SK-N-SH (cell line): ENCODE results near the gene FAM117B. TPM values are rescaled to one million over a fixed set of nuclear protein-coding genes. Genes with fewer than 3 reads are reported as not detected.

Experiments
- CTCF ChIA-PET: fragments of 300-600, 350-600 bp; formaldehyde crosslinking; extraction: SDS; loops from one replicate; lab custom pipeline; 2021; lab: Yijun Ruan, JAX
- POLR2A ChIA-PET: fragments of 350-600 bp; sonication (Branson Sonifier 250); formaldehyde crosslinking; extraction: SDS; loops from one replicate; lab custom pipeline; 2020; ENCODE audit warnings: antibody characterized with exemption, inconsistent platforms; lab: Yijun Ruan, JAX
- DNase-seq: peaks from one replicate; pipeline ENCODE4 v3.0.0; 2012
- H2AFZ ChIP-seq: fragments of 200-600 bp; sonication (generic); 2 replicates; pipeline ENCODE4 v1.8.1; 2016; ENCODE audit warnings: antibody characterized with exemption, mild to moderate bottlenecking, low read depth
- H3F3A ChIP-seq: fragments of 200-600 bp; sonication (generic); replicated peaks from 2 replicates; pipeline ENCODE3; 2016; ENCODE audit warnings: antibody characterized with exemption, mild to moderate bottlenecking; ENCODE audit not compliant: insufficient read depth
- H3K27ac ChIP-seq, 2 experiments: fragments of 200-500 bp in 1 of 2; fragments of 200-600 bp in 1 of 2; sonication (Bioruptor generic) in 1 of 2; sonication (generic), shearing (Covaris generic) in 1 of 2; 2 replicates each; pipeline versions ENCODE4 v1.5.1 to v1.6.1; 2014 to 2016; ENCODE audit warnings: low read depth in 2 of 2, inconsistent platforms in 1 of 2, low read length in 1 of 2, mild to moderate bottlenecking in 1 of 2, mixed read lengths in 1 of 2
- H3K27me3 ChIP-seq: fragments of 200-600 bp; sonication (generic), shearing (Covaris generic); 2 replicates; pipeline ENCODE4 v1.6.1; 2016; ENCODE audit warnings: mixed run types; ENCODE audit not compliant: insufficient read depth
- H3K36me3 ChIP-seq, 2 experiments: fragments of 200-500 bp in 1 of 2; fragments of 200-600 bp in 1 of 2; sonication (Bioruptor generic) in 1 of 2; sonication (generic) in 1 of 2; replicated peaks in 1 of 2; 2 replicates each; pipeline versions ENCODE3 to v1.5.1; 2014 to 2016; ENCODE audit warnings: low read length in 1 of 2, mild to moderate bottlenecking in 1 of 2; ENCODE audit not compliant: insufficient read depth in 2 of 2, control insufficient read depth in 1 of 2
- H3K4me1 ChIP-seq, 2 experiments: fragments of 200-500 bp in 1 of 2; fragments of 200-600 bp in 1 of 2; sonication (Bioruptor generic) in 1 of 2; sonication (generic), shearing (Covaris generic) in 1 of 2; 2 replicates each; pipeline versions ENCODE4 v1.5.1 to v1.6.1; 2014 to 2016; ENCODE audit warnings: low read depth in 1 of 2, low read length in 1 of 2, mixed run types in 1 of 2; ENCODE audit not compliant: insufficient read depth in 2 of 2, control insufficient read depth in 1 of 2
- H3K4me2 ChIP-seq: fragments of 200-600 bp; sonication (generic), shearing (Covaris generic); 2 replicates; pipeline ENCODE4 v1.6.1; 2017; ENCODE audit warnings: mixed run types
- H3K4me3 ChIP-seq, 2 experiments: fragments of 200-500 bp in 1 of 2; fragments of 200-600 bp in 1 of 2; sonication (Bioruptor generic) in 1 of 2; sonication (generic), shearing (Covaris generic) in 1 of 2; 2 replicates each; pipeline versions ENCODE4 v1.5.1 to v1.8.1; 2014 to 2016; ENCODE audit warnings: low read depth in 2 of 2, inconsistent platforms in 1 of 2, low read length in 1 of 2, mild to moderate bottlenecking in 1 of 2, mixed read lengths in 1 of 2, moderate library complexity in 1 of 2
- H3K79me2 ChIP-seq: fragments of 200-600 bp; sonication (generic); 2 replicates; pipeline ENCODE4 v1.8.1; 2017; ENCODE audit warnings: mild to moderate bottlenecking; ENCODE audit not compliant: insufficient read depth
- H3K9ac ChIP-seq: fragments of 200-600 bp; sonication (generic); 2 replicates; pipeline ENCODE4 v1.6.1; 2017; ENCODE audit warnings: mixed run types
- H3K9me2 ChIP-seq: fragments of 200-600 bp; sonication (generic); 2 replicates; pipeline ENCODE4 v1.6.1; 2017; ENCODE audit warnings: mixed run types
- H3K9me3 ChIP-seq: fragments of 200-600 bp; sonication (generic); 2 replicates; pipeline ENCODE4 v1.6.1; 2017; ENCODE audit warnings: mixed run types, mild to moderate bottlenecking, moderate library complexity
- H4K20me1 ChIP-seq: fragments of 200-600 bp; sonication (generic); 2 replicates; pipeline ENCODE4 v1.6.1; 2017; ENCODE audit warnings: mild to moderate bottlenecking, mixed run types; ENCODE audit not compliant: insufficient read depth
- CHD2 ChIP-seq: fragments of 150-350 bp; IDR thresholded peaks from 2 replicates; pipeline ENCODE4 v1.6.1; 2018; ENCODE audit warnings: low read length; ENCODE audit not compliant: partially characterized antibody
- EP300 ChIP-seq, 2 experiments: IDR thresholded peaks; 2 replicates each; pipeline versions ENCODE4 v1.4.0 to v1.6.1; 2012; ENCODE audit warnings: borderline replicate concordance in 1 of 2, low read depth in 1 of 2, low read length in 1 of 2
- FOSL2 ChIP-seq: IDR thresholded peaks from 2 replicates; pipeline ENCODE4 v1.4.0; 2012; ENCODE audit warnings: low read depth, mild to moderate bottlenecking, moderate library complexity, borderline replicate concordance
- FOXJ3 ChIP-seq: sonication (generic); formaldehyde crosslinking; IDR thresholded peaks from 2 replicates; pipeline ENCODE4 v1.5.1; 2020; ENCODE audit warnings: mild to moderate bottlenecking, missing genetic modification reagents
- FOXM1 ChIP-seq: IDR thresholded peaks from 2 replicates; pipeline ENCODE4 v1.4.0; 2012; ENCODE audit warnings: low read depth, mild to moderate bottlenecking
- GABPA ChIP-seq: IDR thresholded peaks from 2 replicates; pipeline ENCODE4 v1.4.0; 2012; ENCODE audit warnings: low read depth, mild to moderate bottlenecking
- GATA2 ChIP-seq: sonication (generic); formaldehyde crosslinking; IDR thresholded peaks from 2 replicates; pipeline ENCODE4 v1.5.0; 2020; ENCODE audit warnings: mild to moderate bottlenecking, missing genetic modification reagents
- JUND ChIP-seq: IDR thresholded peaks from 2 replicates; pipeline ENCODE4 v1.4.0; 2012
- MEF2A ChIP-seq: IDR thresholded peaks from 2 replicates; pipeline ENCODE4 v1.4.0; 2012; ENCODE audit warnings: low read depth, borderline replicate concordance
- NRF1 ChIP-seq: IDR thresholded peaks from 2 replicates; pipeline ENCODE4 v1.6.1; 2012; ENCODE audit warnings: low read depth, mild to moderate bottlenecking, low read length
- RFX5 ChIP-seq: IDR thresholded peaks from 2 replicates; pipeline ENCODE4 v1.6.1; 2012; ENCODE audit warnings: mild to moderate bottlenecking, improper control_type of control experiment, low read length
- SMC3 ChIP-seq: IDR thresholded peaks from 2 replicates; pipeline ENCODE4 v1.6.1; 2012; ENCODE audit warnings: low read depth, low read length, improper control_type of control experiment
- TAF1 ChIP-seq: IDR thresholded peaks from 2 replicates; pipeline ENCODE4 v1.6.1; 2012; ENCODE audit warnings: low read depth, mild to moderate bottlenecking, low read length, moderate library complexity, borderline replicate concordance
- TCF12 ChIP-seq: IDR thresholded peaks from 2 replicates; pipeline ENCODE4 v1.4.0; 2012
- TEAD4 ChIP-seq: IDR thresholded peaks from 2 replicates; pipeline ENCODE4 v1.4.0; 2012; ENCODE audit warnings: mild to moderate bottlenecking, borderline replicate concordance; ENCODE audit not compliant: insufficient read depth
- YY1 ChIP-seq: IDR thresholded peaks from 2 replicates; pipeline ENCODE4 v1.4.0; 2012; ENCODE audit warnings: low read depth, mild to moderate bottlenecking
- WGBS: methylation state at CpG from one replicate; pipeline ENCODE4 v1.1.6; 2017; ENCODE audit warnings: low lambda C conversion rate; 5-methylcytosine and 5-hydroxymethylcytosine counted together
- polyA plus RNA-seq, 3 experiments: library from polyadenylated mRNA; depleted of rRNA; stranded (reverse); fragments of >200 nt; gene quantifications; 2 replicates each; pipeline ENCODE4 v1.2.3, GENCODE V29; 2012
- TF ChIP-seq, protein P1 (sequence below): fragments of 200-600 bp; sonication (generic); IDR thresholded peaks from 2 replicates; pipeline ENCODE4 v1.6.1; 2017; ENCODE audit warnings: antibody characterized with exemption, mild to moderate bottlenecking, moderate library complexity
- TF ChIP-seq, protein P2 (sequence below): IDR thresholded peaks from 2 replicates; pipeline ENCODE4 v1.4.0; 2012; ENCODE audit warnings: low read depth
- TF ChIP-seq, protein P3 (sequence below): IDR thresholded peaks from 2 replicates; pipeline ENCODE4 v1.4.0; 2012; ENCODE audit warnings: low read depth, borderline replicate concordance
- TF ChIP-seq, protein P4 (sequence below): fragments of 150-350 bp; IDR thresholded peaks from 2 replicates; pipeline ENCODE4 v1.6.1; 2017; ENCODE audit warnings: antibody characterized with exemption, low read length, low read depth, borderline replicate concordance

Gene FAM117B
- polyA plus RNA-seq, 1 of the 3 experiments (the other 2 are of a cell fraction) = 0.90 TPM

DNA sequence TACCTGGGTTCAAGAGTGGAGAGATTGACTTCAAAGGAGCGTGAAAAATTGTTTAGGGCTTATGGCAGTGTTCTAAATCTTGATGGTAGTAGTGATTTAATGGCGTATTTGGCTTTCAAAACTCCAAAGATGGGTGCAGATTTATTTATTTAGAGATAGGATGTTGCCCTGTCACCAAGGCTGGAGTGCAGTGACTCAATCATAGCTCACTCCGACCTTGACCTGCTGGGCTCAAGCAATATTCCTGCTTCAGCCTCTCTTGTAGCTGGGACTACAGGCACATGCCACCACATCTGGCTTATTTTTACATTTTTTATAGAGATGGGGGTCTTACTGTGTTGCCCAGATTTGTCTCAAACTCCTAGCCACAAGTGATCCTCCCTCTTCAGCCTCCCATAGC is 52.5 kb downstream of the FAM117B start:
- Histone ChIP-seq H3K9me3 (peaks cover 4% of the 10 kb centered on the region; the same call in 1 of the 2 replicates), H3K27me3 (no peaks in the 10 kb centered on the region)

DNA sequence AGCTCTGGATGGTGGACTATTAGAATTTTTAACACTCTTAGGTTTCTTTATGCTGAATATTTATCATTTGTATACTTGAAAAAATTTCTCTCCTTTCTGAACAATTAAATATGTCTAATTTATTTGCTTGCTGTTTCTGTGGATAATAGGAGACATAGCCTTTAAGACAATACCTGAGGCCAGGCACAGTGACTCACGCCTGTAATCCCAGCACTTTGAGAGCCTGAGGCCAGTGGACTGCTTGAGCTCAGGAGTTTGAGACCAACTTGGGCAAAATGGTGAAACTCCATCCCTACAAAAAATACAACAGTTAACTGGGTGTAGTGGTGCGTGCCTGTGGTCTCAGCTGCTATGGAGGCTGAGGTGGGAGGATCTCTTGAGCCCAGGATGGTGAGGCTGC is 54.7 kb downstream of the FAM117B start:
- Histone ChIP-seq H4K20me1 (no peaks in the 10 kb centered on the region), H3K9ac (no peak overlapping the region), H3K4me1 (no peaks in the 10 kb centered on the region), H3K4me3 (no peak overlapping the region), H3K79me2 (no peaks in the 10 kb centered on the region), H2AFZ (no peak overlapping the region), H3K9me2 (no peaks in the 10 kb centered on the region), H3K27me3 (no peaks in the 10 kb centered on the region), H3K27ac (no peak overlapping the region), H3K4me2 (no peak overlapping the region), H3F3A (no peaks in the 10 kb centered on the region), H3K36me3 (no peaks in the 10 kb centered on the region), H3K9me3 (no peaks in the 10 kb centered on the region)
- POLR2A ChIA-PET = no interaction called here
- CTCF ChIA-PET = interaction anchor here (1.1 kb wide), 1 partner anchor 70 kb away, joined by 3 read pairs; no protein-coding TSS in a partner anchor
- DNase-seq = no peak
- 94% methylated on average over 2 of the region's 2 CpGs for WGBS
- TF ChIP-seq, protein P1, sequence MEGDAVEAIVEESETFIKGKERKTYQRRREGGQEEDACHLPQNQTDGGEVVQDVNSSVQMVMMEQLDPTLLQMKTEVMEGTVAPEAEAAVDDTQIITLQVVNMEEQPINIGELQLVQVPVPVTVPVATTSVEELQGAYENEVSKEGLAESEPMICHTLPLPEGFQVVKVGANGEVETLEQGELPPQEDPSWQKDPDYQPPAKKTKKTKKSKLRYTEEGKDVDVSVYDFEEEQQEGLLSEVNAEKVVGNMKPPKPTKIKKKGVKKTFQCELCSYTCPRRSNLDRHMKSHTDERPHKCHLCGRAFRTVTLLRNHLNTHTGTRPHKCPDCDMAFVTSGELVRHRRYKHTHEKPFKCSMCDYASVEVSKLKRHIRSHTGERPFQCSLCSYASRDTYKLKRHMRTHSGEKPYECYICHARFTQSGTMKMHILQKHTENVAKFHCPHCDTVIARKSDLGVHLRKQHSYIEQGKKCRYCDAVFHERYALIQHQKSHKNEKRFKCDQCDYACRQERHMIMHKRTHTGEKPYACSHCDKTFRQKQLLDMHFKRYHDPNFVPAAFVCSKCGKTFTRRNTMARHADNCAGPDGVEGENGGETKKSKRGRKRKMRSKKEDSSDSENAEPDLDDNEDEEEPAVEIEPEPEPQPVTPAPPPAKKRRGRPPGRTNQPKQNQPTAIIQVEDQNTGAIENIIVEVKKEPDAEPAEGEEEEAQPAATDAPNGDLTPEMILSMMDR = no peak
- TF ChIP-seq GABPA (no peak), TCF12 (no peak), TEAD4 (no peak), EP300 (IDR thresholded peaks at IDR 0.05; ENCODE audit: borderline replicate concordance in 1 of 2, low read depth in 1 of 2, low read length in 1 of 2) (no peak), CHD2 (no peak), SMC3 (no peak), MEF2A (no peak), YY1 (no peak), RFX5 (no peak), FOXJ3 (no peak)
- TF ChIP-seq, protein P2, sequence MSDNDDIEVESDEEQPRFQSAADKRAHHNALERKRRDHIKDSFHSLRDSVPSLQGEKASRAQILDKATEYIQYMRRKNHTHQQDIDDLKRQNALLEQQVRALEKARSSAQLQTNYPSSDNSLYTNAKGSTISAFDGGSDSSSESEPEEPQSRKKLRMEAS = no peak
- TF ChIP-seq, protein P3, sequence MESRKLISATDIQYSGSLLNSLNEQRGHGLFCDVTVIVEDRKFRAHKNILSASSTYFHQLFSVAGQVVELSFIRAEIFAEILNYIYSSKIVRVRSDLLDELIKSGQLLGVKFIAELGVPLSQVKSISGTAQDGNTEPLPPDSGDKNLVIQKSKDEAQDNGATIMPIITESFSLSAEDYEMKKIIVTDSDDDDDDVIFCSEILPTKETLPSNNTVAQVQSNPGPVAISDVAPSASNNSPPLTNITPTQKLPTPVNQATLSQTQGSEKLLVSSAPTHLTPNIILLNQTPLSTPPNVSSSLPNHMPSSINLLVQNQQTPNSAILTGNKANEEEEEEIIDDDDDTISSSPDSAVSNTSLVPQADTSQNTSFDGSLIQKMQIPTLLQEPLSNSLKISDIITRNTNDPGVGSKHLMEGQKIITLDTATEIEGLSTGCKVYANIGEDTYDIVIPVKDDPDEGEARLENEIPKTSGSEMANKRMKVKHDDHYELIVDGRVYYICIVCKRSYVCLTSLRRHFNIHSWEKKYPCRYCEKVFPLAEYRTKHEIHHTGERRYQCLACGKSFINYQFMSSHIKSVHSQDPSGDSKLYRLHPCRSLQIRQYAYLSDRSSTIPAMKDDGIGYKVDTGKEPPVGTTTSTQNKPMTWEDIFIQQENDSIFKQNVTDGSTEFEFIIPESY = no peak

More for the DNA sequence above, 52.5 kb downstream of the FAM117B start:
- no peaks in the 10 kb centered on the region for H4K20me1 ChIP-seq
- no peak overlapping the region for H3K4me2 ChIP-seq
- no peak overlapping the region for H3K4me3 ChIP-seq
- no peaks in the 10 kb centered on the region for H3K9me2 ChIP-seq
- no peaks in the 10 kb centered on the region for H3F3A ChIP-seq
- no peaks in the 10 kb centered on the region for H3K79me2 ChIP-seq
- WGBS = 91% methylated on average over 3 of the region's 3 CpGs
- no peak overlapping the region for H3K9ac ChIP-seq
- ChIA-PET POLR2A (no interaction called here), CTCF (interaction anchor here (1.1 kb wide), 1 partner anchor 99 kb away, joined by 3 read pairs; no protein-coding TSS in a partner anchor)
- no peak for TF ChIP-seq FOXM1
- no peak for TF ChIP-seq NRF1
- TF ChIP-seq GATA2 (CRISPR knock-in tag) = no peak
- no peak for TF ChIP-seq FOXJ3
- no peak for TF ChIP-seq TCF12
- TF ChIP-seq, protein P4, sequence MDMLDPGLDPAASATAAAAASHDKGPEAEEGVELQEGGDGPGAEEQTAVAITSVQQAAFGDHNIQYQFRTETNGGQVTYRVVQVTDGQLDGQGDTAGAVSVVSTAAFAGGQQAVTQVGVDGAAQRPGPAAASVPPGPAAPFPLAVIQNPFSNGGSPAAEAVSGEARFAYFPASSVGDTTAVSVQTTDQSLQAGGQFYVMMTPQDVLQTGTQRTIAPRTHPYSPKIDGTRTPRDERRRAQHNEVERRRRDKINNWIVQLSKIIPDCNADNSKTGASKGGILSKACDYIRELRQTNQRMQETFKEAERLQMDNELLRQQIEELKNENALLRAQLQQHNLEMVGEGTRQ = no peak
- TF ChIP-seq TAF1 = no peak
- no peak for TF ChIP-seq JUND
- no peak for TF ChIP-seq RFX5
- TF ChIP-seq, protein P1 = no peak
- no peak for TF ChIP-seq SMC3
- TF ChIP-seq FOSL2 = no peak
- peaks cover 0 to 7% of the 10 kb centered on the region in 2 experiments for H3K36me3 ChIP-seq
- no peaks in the 10 kb centered on the region for H3K4me1 ChIP-seq
- no peak for DNase-seq
- no peak overlapping the region for H2AFZ ChIP-seq
- H3K27ac ChIP-seq = no peak overlapping the region
